Epithelial cell of proximal tubule (primary cell): ENCODE measurements around the gene ASF1B. TPM values are rescaled to one million over a fixed set of nuclear protein-coding genes. Genes with fewer than 3 reads are reported as not detected.

Experiments
- DNase-seq: peaks from one replicate; pipeline ENCODE4 v3.0.0-alpha.2; 2011; ENCODE audit warnings: low read depth
- H3K4me3 ChIP-seq: 2 replicates; pipeline ENCODE4 v1.5.1; 2011; ENCODE audit warnings: low read depth, mild to moderate bottlenecking, low read length
- total RNA-seq: library from RNA; depleted of rRNA; stranded (reverse); fragments of >200 nt; gene quantifications from 2 replicates; pipeline ENCODE4 v1.2.3, GENCODE V29; 2015
- TF ChIP-seq, protein P1 (sequence below): conservative IDR thresholded peaks from 2 replicates; pipeline ENCODE4 v1.5.1; 2012; ENCODE audit warnings: low read depth, mild to moderate bottlenecking, low read length

ASF1B gene
- total RNA-seq, 1 donor from 2014 or later: 74.0 TPM

DNA sequence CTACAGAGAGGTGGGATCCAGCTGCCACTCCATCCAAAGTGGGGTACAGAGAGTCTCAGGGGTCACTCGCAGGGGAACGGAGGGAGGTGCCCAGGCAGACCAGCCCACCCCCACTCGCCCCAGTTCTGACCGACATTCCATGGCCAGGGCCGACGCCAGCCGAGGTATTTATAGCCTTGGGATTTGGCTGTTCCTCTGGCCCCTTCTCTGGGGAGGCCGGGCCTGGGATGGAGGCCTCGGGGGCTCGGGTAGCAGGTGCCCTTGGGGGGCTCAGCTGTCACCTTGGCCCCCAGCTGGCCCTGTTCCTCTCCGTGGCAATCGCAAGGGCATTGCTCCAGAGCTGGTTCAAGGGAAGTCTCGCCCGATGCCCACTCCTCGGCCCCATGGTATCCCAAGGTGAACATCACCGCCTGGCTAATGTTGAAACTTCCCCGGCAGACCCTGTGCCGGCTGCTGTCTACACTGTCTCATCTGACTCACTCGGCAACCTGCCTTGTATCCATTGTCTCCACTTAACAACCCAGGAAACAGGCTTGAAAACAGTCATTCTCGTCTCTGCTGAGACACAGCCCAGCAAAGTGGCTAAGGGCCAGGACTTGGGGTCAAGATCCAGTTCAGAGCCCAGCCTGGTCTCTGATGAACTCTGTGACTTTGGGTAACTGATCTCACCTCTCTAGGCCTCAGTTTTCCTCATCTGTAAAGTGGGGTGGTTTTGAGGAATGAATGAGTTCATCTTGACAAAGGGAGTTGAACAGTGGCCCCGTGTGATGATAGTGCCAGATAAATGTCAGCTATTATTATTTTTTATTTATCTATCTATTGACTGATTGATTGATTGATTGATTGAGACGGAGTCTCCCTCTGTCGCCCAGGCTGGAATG lies 28.6 kb downstream of the ASF1B start:
- no peak overlapping the region for H3K4me3 ChIP-seq
- TF ChIP-seq, protein P1, sequence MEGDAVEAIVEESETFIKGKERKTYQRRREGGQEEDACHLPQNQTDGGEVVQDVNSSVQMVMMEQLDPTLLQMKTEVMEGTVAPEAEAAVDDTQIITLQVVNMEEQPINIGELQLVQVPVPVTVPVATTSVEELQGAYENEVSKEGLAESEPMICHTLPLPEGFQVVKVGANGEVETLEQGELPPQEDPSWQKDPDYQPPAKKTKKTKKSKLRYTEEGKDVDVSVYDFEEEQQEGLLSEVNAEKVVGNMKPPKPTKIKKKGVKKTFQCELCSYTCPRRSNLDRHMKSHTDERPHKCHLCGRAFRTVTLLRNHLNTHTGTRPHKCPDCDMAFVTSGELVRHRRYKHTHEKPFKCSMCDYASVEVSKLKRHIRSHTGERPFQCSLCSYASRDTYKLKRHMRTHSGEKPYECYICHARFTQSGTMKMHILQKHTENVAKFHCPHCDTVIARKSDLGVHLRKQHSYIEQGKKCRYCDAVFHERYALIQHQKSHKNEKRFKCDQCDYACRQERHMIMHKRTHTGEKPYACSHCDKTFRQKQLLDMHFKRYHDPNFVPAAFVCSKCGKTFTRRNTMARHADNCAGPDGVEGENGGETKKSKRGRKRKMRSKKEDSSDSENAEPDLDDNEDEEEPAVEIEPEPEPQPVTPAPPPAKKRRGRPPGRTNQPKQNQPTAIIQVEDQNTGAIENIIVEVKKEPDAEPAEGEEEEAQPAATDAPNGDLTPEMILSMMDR: no peak
- DNase-seq: no peak

DNA sequence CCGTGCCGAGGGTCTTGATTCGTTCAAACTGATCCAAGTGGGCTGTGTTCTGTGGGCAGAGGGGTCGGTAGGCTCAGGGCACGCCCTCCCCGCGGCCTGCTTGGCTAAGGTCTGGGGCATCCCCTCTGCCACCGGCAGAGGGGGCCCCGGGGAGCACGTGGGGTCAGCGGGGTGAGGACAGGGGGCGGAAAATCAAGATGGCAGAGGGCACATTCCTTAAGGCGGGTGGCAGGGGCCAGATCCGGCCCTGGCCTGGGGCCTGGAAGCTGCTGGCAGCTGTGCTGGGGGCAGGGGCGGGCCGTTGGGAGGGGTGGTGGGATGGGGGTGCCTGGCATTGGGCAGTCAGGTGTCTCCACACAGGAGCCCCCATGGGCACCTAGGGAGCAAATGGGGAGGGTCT lies 29.5 kb downstream of the ASF1B start:
- no peak for DNase-seq
- TF ChIP-seq, protein P1: no peak
- no peak overlapping the region for H3K4me3 ChIP-seq

DNA sequence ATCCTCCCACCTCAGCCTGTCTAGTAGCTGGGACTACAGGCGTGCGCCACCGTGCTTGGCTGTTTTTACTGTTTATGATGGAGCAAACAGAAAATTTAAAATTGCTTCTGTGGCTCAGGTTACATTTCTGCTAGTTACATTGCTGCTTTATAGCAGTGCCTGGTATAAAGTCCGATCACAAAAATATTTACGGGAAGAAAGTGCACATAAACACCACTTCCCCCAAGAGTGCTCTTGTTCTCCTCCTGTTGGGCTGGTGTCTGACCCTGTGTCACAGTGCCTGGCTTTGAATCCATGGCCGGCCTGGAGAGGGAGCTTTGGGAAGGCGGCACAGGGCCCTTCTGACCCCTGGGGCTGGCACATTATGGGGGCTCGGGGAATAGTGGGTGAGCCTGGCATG lies 30.7 kb downstream of the ASF1B start:
- no peak for DNase-seq
- TF ChIP-seq, protein P1: no peak
- H3K4me3 ChIP-seq: no peak overlapping the region

DNA sequence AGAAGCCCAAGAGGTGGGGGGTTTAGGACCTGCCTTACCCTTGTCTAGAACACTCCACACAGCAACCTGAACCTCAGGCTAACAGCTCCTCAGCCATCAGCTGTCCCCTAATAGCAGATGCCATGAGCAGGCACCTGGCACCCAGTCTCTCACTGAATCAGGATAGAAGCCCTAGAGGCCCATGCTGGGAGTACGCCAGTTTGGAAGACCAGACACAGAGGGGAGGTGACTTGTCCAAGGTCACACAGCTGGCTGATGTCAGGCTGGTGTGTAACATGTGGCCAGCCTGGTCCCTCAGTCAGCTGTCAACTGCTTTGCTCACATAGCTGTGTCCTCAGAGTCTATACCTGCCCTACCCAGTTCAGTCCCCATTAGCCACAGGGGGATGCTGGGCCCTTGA lies 33.1 kb downstream of the ASF1B start:
- TF ChIP-seq, protein P1: no peak
- DNase-seq: no peak
- no peak overlapping the region for H3K4me3 ChIP-seq

DNA sequence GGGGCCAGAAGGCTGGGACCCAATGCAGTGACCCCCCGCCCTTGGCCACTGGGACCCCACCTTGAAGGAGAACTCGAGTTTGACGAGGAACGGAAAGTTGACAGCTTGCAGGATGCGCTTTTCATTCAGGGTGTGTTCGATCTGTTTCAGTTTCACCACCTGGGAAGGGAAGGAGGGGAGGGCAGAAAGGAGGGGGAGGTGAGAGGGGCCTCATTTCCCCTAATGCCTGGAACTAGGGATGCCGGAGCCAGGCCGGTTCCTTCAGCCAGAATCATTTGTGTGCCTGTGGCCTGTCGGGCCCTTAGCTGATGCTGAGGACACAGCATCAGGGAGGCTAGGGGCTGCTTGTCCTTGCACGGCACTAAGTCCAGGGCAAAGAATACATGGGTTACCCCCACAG lies 33.6 kb downstream of the ASF1B start:
- TF ChIP-seq, protein P1: no peak
- no peak for DNase-seq
- no peak overlapping the region for H3K4me3 ChIP-seq

DNA sequence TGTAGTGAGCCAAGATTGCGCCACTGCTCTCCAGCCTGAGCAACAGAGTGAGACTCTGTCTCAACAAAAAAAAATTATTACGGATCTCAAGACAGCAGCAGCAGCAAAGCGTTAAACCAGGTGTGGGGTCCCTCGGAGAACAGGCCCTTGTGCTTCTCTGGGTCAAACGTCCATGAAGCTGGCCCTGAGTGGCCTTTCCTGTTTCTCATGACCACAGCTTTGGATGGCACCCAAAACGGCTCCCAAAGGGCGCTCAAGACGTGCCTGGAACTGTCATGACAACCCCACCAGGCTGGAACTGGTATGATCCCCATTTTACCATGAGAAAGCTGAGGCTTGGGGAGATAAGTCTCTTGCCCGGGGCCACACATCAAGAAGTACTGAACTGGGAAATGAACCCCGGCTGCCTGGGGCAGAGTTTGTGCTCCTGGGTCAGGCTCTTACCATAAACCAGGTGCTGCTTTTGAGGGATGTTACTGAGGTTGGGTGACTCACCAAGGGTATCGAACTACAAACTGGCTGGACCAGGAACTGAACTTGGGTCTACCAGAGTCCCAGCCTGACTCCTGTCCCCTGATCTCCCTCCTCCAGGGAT lies 34.2 kb downstream of the ASF1B start:
- no peak for DNase-seq
- H3K4me3 ChIP-seq: no peak overlapping the region
- TF ChIP-seq, protein P1: no peak
